ENCODE results near the gene HMCN2.
"Not testable (repeated sequence)": the region's sequence is repeated elsewhere in the genome, so short reads cannot be mapped to it uniquely, and the experiment has no call there.

Gene HMCN2

GRCh38 chr9:130421154-130421801 lies 155.7 kb downstream of the HMCN2 start:
- no peak for DNase-seq

- peak; percentile 30 for DNase-seq
Observed at GRCh38 chr9:130421802-130422276, 156.3 kb downstream of the HMCN2 start.

- no peak for DNase-seq
Observed at GRCh38 chr9:130422546-130422945, 157.0 kb downstream of the HMCN2 start.

GRCh38 chr9:130423272-130423671 lies 157.7 kb downstream of the HMCN2 start:
- DNase-seq, result no peak

- no peak for DNase-seq
Observed at GRCh38 chr9:130424595-130425454, 159.3 kb downstream of the HMCN2 start.

GRCh38 chr9:130425741-130426466 lies 160.3 kb downstream of the HMCN2 start:
- DNase-seq, result no peak

- no peak for DNase-seq
Observed at GRCh38 chr9:130426467-130426773, 160.9 kb downstream of the HMCN2 start.

- DNase-seq, result peak; percentile 15
Observed at GRCh38 chr9:130426883-130427282, 161.3 kb downstream of the HMCN2 start.

- no peak for DNase-seq
Observed at GRCh38 chr9:130427326-130427725, 161.8 kb downstream of the HMCN2 start.

GRCh38 chr9:130428086-130428665 lies 162.6 kb downstream of the HMCN2 start:
- no peak for DNase-seq

- DNase-seq, result no peak
Observed at GRCh38 chr9:130429381-130429780, 163.8 kb downstream of the HMCN2 start.

GRCh38 chr9:130429831-130430230 lies 164.3 kb downstream of the HMCN2 start:
- no peak for DNase-seq

GRCh38 chr9:130430232-130430631 lies 164.7 kb downstream of the HMCN2 start:
- no peak for DNase-seq

GRCh38 chr9:130430734-130431535 lies 165.4 kb downstream of the HMCN2 start:
- DNase-seq, result no peak

GRCh38 chr9:130431536-130432303 lies 166.2 kb downstream of the HMCN2 start:
- DNase-seq, result no peak

- no peak for DNase-seq
Observed at GRCh38 chr9:130432362-130432761, 166.8 kb downstream of the HMCN2 start.

GRCh38 chr9:130432796-130433167 lies 167.2 kb downstream of the HMCN2 start:
- no peak for DNase-seq

- peak; percentile 16 for DNase-seq
Observed at GRCh38 chr9:130433168-130433946, 167.8 kb downstream of the HMCN2 start.

- no peak for DNase-seq
Observed at GRCh38 chr9:130433947-130434262, 168.3 kb downstream of the HMCN2 start.

- not testable (repeated sequence) for DNase-seq
Observed at GRCh38 chr9:130434656-130435055, 169.1 kb downstream of the HMCN2 start.

Measured in DMS79 (cell line).